Measurements from ENCODE around the gene MYO9A.
"Not testable (repeated sequence)": the region's sequence is repeated elsewhere in the genome, so short reads cannot be mapped to it uniquely, and the experiment has no call there.

The MYO9A gene

DNA sequence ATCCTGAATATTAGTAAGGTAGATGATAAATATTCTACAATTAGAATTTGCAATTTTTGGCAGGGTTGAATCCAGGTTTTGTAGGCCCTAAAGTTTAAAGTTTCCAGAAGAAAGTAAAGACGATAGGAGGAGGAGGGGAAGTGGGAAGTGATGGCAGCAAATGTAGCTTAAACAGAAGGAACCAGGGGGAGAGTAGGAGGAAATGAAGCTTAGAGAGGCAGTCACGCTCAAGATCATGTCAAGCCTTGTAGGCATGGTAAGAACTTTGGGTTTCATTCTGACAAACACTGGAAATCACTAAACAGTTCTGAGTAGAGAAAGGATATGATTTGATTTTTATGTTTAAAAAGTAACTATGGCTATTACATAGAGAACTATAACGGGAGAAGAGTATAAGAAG, 243.7 kb downstream of the MYO9A start:
- no peak for DNase-seq (ENCODE audit: low read depth, low spot score)

DNA sequence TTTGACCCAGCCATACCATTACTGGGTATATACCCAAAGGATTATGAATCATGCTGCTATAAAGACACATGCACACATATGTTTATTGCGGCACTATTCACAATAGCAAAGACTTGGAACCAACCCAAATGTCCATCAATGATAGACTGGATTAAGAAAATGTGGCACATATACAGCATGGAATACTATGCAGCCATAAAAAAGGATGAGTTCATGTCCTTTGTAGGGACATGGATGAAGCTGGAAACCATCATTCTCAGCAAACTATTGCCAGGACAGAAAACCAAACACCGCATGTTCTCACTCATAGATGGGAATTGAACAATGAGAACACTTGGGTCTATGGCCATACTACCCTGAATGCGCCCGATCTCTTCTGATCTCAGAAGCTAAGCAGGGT, 259.7 kb downstream of the MYO9A start:
- DNase-seq (ENCODE audit: low read depth, low spot score): not testable (repeated sequence)

DNA sequence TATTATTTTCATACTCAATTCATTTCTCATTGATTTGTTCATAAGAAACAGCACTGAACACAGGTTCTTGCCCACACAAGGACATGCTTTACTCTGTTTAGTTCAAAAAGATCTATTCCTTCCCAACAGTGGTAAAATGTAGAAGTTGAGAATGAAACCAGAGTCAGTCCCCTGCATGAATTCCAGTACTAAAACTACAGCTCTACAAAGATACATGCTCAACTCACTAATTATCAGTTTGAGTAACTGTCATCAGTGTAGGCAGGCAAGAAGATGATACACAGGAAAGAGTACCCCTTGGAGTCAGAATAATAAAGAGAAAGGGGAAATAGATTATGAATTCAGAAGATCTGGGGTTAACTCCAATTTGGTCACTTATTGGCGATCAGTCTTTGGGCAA, 264.4 kb downstream of the MYO9A start:
- DNase-seq (ENCODE audit: low read depth, low spot score): no peak

DNA sequence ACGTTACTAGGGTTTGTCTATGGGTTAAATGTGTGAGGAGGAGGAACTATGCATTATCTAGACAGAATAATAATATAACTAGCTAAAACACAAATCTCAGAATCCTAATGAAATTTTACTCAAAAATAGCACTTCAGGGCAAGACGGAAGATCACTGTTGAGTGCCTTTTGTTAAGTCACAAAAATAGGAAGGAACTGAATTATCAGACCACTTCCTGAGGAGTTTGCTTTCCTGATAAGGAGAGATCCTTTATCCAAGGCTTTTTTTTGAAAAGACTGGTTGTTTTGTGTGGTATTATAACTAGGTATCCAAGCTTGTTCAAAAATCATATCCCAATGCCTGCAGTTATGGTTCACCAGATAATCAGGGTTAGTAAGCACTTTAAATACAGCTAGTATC, 273.0 kb downstream of the MYO9A start:
- no peak for DNase-seq (ENCODE audit: low read depth, low spot score)

DNA sequence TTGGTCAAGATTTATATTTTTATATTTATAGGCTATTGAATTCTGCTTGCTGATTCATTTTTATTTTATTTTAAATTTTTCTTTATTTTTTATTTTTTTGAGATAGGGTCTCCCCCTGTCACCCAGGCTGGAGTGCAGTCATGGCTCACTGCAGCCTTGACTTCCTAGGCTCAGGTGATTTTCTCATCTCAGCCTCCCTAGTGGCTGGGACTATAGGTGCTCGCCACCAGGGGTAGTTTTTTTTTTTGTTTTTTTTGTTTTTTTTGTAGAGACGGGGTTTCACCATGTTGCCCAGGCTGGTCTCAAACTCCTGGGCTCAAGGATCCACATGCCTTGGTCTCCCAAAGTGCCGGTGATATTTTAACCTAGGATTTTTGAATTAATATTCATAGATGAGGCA, 276.4 kb downstream of the MYO9A start:
- DNase-seq (ENCODE audit: low read depth, low spot score): no peak

DNA sequence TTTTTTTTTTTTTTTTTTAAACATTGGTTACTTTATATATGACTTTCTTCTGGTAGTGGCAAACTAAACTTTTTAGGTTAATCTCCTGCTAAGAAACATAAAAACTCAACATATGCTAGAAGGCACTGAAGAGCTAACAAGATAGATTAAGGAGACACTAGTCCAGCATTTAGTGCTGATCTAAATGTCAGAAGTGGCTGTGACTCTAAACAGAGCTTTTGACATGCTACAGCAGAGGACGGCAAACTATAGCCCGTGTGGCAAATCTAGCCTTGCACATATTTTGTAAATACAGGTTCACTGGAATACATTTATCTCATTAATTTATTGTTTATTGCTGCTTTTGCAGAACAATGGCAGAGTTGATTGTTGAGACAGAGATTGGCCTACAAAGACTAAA, 287.0 kb downstream of the MYO9A start:
- DNase-seq (ENCODE audit: low read depth, low spot score): no peak

DNA sequence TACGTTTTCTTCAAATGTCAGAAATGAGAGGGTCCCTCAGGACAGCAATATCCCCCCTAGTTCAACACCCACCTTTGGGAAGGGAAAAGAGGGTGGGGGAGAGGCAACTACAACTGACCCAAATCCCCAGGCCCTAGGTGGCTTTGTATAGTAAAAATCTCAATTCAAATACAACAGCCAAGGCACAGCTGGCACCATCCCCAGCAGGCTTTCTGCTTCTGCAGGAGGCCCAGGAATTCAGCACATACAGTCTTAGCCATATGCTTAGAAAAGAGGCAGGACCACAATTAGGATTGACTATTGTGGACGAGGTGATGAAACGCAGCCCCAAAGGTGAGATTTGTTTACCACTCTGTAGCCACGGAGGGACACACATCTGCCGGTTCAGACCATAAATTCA, 291.8 kb downstream of the MYO9A start:
- no peak for DNase-seq (ENCODE audit: low read depth, low spot score)

DNA sequence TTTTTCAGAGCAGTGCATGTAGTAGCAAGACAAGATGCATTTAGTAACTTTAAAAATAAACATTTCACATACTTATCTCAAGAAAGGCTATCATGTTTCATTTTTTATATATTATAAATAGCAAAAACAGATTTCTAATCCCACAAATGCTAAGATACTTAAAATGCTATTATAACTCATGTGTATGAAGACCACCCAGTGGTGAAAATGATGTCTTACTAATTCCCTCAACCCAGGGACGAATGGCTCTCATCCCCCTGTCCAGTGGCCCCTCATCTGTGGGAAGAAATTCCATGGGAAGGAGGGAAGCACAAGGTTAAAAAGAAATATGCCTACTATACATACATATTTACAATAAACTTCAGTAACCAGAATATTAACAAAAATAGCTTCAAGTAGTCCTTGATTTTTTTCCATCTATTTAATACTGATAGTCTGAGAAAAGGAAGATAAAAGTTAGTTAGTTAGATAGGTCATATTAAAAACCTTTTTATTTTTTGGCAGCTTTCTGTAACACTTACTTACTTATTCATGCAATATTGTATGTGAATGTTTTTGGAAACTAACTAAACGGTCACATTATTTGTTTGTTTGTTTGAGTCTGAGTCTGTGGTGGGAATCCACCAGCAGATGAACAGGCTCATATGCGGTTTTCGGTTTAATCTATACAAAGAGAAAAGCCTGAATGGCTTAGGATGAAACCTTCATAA, 292.8 kb downstream of the MYO9A start:
- no peak for DNase-seq (ENCODE audit: low read depth, low spot score)

DNA sequence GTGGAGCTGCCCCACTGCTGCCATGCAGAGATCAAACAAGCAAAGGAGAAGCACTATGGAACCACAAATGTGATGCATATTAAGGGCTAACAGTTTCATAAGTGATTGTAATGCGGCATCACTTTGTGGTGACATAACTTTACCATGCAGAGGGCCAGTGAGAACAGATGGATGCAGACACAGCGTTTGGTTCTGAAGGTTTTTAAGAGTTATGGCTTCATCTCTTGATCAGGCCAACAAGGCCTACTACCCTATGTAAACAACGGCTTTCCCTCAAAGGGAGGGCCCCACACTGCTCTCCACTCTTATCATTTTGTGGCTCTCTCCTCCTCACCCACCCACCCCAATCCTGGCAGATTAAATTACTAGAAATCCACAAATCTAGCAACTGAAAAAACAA, 294.1 kb downstream of the MYO9A start:
- DNase-seq (ENCODE audit: low read depth, low spot score): no peak

DNA sequence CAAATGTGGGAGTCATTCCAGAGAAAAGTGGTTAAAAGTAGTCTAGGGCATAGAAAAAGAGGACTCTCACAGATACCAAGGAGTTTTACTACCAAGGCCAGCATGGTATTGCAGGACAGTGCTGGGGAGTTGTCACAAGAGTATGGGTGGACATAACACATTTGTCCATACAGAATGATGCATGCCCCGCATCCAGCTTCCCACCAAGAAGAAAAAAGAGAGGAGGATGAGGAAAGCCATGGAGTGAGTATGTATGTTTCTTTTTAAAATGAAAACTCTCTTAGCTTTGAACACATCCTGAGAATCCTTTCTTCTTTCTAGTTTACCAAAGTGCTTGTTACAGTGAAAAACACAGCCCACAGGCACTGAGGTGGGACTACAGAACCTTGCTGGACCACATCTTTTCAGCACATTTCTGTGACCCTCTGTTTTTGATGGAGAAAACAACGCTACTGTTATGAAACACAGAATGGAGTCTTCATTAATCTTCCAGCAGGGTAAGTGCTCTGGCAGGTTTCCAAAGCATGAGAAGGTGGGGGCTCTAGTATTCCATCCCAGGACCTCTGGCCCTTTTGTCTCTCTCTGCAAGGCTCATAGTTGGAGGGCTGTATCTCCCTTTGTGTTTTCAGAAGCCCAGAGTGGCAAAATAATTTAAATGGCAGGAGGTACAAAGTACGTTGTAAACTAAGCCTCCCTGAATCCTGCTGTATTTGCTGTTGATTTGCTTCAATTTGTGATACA, 294.9 kb downstream of the MYO9A start:
- DNase-seq (ENCODE audit: low read depth, low spot score): no peak

DNA sequence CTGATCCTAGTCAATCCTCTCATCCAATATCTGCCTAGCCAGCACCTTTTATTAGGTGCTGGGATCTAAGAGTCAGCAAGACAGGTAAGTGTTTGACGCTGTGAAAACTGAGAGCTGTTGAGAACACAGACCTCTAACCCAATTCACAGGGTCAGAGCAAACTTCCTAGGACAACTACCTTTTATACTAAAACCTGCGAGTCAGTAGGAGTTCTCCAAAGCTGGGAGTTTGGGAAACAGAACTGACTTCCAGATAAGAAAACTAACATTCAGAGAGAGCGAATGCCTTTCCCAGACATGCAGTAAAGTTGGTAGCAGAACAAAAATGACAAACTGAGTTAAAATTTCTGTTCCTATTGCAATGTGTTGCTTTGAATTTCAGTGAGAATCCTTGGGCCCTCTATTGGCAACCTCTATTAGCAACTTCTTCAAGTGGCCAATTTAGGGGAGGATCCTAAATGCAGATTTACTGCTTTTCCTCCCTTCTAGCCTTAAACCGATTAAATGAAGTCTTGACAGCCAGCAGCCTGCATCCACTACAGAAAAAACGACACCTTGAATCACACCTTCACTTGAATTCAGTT, 296.3 kb downstream of the MYO9A start:
- DNase-seq (ENCODE audit: low read depth, low spot score): no peak

DNA sequence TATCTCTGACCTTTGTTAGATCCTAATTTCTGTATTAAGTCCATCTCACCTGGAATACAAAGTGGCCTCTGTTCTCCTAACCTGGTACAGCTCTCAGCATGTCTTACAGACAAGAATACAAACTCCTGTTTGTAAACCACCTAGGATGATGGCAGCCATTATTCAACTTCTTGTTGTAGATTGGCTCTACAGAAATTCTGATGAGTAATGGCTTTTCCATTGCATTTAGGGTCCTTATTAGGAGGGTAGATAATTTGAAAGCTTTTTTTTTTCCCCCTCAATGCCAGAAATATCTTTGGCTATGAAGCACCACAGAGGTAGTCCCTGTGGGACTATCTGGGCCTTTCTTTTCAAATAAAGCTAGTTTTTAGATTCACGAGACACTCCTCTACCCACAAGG, 297.8 kb downstream of the MYO9A start:
- no peak for DNase-seq (ENCODE audit: low read depth, low spot score)

DNA sequence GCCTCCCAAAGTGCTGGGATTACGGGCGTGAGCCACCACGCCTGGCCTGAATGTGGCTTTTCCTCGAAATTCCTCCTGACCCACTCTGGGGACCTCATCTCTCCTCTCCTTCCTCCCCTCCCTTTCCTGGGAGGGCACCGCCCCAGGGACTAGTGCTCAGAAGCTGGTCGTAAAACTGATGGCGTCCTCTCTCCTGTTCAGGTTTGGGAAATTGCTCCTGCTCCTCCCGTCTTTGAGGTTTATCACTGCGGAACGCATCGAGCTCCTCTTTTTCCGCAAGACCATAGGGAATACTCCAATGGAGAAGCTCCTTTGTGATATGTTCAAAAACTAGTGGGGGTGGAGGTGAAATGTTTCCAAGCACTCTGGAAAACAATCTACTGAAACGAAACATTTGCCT, 300.6 kb downstream of the MYO9A start:
- DNase-seq (ENCODE audit: low read depth, low spot score): no peak

DNA sequence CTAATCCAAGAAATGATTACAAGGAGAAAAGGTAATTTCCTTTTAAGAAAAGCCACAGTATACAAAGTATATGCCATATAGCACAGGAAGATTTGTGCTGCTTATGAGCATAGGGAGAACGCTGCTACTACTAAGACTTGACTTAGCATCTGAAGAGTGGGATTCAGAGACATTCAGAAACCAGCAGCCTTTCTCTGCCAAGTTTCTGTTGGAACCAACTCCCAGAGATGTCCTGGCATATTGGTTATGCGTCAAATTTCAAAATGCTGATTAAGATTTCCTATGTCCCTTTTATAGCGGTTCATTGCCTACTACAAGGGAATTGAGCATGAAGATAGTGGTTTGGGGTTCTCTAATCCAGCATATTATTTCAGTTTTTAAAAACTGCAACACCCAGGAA, 302.6 kb downstream of the MYO9A start:
- no peak for DNase-seq (ENCODE audit: low read depth, low spot score)

DNA sequence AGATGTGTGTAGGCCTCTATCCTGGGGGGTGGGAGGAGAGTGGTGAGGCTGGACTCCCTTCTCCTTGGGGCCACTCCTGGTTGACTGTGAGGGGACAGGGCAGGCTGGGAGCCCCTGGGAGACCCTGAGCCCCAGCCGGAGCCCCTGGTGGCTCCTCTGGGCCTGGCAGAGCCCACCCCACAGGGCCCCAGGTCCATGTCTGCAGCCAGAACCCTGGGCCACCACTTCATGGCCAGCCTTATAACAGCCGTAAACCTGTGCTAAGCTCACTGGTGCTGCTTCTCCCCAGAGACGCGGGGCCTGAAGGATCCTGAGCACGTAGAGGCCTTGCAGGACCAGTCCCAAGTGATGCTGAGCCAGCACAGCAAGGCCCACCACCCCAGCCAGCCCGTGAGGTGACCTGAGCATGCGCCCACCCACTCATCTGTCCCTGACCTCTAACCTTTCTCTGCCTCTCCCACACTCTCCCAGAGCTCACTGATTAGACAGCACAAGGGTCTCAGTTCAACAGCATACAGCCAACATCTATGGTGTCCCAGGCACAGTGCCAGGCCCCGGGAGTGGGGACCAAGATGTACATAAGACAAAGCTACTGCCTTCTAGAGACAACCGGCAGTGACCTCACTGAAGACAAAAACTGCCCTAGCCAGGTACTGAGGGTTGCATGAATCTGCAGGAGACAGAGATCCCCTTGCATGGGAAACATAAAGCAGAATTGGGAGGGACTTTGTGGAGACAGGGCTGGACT, 304.1 kb downstream of the MYO9A start:
- no peak for DNase-seq (ENCODE audit: low read depth, low spot score)

DNA sequence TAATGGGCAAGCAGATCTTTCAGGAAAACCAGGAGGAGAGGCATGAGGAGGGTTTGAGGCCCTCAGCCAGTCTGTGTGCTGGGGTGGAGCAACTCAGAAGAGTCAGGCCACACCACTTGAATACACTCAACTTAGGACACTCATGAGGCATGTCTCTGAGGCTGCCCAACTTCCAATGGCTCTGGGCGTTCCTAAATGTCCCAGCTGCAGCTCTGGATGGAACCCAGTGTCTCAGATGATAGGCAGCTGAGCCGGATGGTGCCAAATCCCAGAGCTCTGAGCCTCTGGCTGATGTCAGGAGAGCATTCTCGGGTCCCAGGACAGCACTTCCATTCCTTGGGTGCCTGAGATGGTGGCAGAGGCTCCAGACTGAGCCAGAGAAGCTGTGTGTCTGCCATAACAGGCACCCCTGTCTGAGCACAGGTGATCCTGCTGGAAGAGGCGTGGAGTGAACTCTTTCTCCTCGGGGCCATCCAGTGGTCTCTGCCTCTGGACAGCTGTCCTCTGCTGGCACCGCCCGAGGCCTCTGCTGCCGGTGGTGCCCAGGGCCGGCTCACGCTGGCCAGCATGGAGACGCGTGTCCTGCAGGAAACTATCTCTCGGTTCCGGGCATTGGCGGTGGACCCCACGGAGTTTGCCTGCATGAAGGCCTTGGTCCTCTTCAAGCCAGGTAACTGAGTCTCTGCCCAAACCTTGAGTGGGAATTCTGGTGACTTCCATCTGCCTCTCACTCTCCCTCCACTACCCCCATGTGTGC, 304.8 kb downstream of the MYO9A start:
- no peak for DNase-seq (ENCODE audit: low read depth, low spot score)

DNA sequence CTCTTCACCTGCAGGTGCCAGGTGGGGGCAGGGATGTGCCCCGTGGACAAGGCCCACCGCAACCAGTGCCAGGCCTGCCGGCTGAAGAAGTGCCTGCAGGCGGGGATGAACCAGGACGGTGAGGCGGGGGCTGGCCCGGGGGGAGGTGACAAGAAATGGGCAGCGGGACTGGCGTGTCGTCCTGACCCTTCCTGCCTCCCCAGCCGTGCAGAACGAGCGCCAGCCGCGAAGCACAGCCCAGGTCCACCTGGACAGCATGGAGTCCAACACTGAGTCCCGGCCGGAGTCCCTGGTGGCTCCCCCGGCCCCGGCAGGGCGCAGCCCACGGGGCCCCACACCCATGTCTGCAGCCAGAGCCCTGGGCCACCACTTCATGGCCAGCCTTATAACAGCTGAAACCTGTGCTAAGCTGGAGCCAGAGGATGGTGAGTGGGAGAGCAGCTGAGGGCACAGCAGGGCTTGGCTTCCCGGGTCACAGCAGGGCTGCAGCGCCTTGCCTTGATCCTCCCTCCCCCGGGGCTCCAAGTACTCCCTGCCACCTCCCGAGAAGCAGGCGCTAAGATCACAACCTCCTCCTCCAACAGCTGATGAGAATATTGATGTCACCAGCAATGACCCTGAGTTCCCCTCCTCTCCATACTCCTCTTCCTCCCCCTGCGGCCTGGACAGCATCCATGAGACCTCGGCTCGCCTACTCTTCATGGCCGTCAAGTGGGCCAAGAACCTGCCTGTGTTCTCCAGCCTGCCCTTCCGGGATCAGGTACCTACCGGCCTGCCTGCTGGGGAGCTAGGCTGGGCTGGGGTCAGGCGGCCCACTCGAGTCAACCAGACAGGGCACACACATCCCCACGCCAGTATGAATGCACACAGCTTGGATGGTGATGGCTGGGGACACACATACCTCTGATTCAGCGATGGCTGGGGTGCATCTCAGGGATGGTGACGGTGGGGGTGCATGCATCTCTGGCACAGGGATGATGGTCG, 305.9 kb downstream of the MYO9A start:
- DNase-seq (ENCODE audit: low read depth, low spot score): no peak

DNA sequence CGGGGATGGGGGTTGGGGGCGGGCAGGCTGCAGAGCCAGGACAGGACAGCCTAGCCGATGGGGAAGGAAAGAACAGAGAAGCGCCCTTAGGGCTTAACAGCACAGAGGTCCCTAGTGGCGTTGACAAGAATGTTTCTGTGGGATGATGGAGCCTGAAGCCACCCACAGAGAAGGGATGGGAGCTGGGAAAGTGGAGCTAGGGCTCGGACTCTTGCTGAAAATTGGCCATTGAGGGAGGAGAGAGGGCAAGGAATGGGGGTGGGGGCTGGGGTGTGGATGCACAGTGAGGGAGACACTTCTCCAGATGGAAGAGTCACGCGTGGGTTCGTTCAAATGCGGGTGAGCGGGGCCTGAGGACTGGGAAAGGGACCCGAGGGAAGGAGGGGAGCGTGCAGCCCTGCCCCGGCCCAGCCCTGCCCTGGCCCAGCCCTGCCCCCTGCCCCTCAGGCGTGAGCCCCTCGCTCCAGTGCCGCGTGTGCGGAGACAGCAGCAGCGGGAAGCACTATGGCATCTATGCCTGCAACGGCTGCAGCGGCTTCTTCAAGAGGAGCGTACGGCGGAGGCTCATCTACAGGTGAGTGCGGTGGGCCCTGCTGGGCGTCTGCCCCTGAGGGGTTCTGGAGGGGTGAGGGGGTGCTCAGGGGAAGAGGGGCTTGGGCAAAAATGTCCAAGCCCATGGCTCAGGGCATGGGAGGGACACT, 306.8 kb downstream of the MYO9A start:
- no peak for DNase-seq (ENCODE audit: low read depth, low spot score)

DNA sequence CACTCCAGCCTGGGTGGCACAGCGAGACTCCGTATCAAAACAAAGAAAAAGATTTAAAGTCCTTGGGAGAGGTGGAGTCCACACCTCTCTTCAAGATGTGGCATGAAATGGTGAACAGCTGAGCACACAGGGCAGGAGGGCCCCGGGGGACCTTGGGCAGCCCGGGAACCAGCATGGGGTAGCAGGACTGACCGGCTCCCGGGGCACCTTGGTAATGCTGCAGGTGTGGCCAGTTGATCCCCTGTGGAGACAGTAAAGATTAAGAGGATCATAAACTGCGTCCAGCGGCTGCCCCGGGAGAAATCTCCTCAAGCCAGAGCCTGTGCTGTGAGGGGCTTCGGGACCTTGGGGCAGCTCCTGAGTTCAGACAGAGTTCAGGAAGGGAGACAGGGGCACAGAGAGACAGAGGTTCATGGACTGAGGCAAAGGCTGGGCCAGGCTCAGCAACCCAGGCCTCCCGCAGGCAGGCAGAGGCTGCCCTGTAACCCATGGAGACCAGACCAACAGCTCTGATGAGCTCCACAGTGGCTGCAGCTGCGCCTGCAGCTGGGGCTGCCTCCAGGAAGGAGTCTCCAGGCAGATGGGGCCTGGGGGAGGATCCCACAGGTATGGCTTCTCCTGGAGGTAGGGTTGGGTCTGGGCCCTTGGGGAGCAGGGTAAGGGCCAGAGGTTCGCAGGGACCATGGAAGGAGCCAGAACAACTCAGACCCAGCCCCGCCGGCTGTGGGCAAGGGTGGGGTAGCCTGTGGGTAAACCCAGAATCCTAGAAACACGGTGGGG, 307.5 kb downstream of the MYO9A start, which contains the start of gene NR2E3:
Gene NR2E3, plus strand, starts transcription at position 299 of the 780 bp plus-strand sequence. Its CDS starts 190 bp downstream, at position 489.
- DNase-seq (ENCODE audit: low read depth, low spot score): no peak

All from activated naive CD8-positive, alpha-beta T cell treated with anti-CD3 and anti-CD28 coated beads, Interleukin-2, amount 50 U/mL, for 16 hours (primary cell).